ENCODE measurements around the gene ITFG1. TPM values are rescaled to one million over a fixed set of nuclear protein-coding genes. Genes with fewer than 3 reads are reported as not detected.
A peak's percentile ranks its signal among the peaks of the same experiment; 100 is the strongest.

The ITFG1 gene
- total and polyA plus RNA-seq, 2 of the 13 experiments (the other 11 are each of a cell fraction or from before 2014, with no cell fraction given): 74.5 to 150 TPM

DNA sequence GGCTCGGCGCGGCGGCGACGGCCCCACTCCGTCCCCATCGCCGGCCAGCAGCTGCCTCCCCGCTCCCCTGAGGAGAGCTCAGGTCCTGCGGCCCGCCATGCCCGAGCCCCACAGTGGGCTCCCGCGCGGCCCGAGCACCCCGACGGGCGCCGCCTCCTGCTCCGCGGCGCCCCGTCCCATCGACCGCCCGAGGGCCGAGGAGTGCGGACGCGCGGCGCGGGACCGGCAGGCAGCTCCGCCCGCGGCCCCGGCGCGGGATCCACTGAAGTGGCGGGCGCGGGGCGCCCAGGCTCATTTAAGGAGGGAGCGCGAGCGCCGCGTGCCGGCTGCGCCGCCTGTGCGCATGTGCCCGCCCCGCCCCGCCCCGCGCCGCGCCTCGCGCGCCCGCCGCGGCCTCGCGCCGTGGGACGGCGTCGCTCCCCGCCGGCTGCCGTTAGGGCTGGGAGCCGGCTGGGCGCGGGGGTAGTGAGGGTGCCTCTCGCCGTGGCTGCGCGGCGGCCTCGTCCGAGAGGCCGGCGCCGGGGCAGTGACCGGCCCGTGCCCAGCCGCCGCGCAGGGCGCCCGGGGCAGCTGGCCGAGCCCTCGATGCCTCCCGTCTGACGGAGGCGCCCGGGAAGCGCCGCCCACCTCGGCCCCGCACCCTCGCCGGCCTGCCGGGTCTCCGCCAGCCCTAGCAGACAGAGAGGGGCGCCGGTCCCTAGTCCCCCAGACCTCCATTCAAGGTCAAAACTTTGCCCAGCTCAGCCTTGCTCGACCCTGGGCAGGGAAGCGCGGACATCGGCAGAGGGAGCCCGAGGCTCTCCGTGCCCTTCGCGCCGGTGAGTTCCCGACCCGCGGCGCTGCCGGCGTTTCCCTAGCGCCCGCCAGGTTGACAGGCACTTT, 316.9 kb downstream of the ITFG1 start, which contains the start of gene NETO2 (continued):
- no peak for TF ChIP-seq BRD4 (CRISPR knock-in tag; IDR thresholded peaks at IDR 0.05)
- no peak for TF ChIP-seq PCBP2 (optimal IDR thresholded peaks at IDR 0.05; ENCODE audit: low read depth, low read length, poor library complexity, severe bottlenecking)
- no peak for TF ChIP-seq ZC3H13 (CRISPR knock-in tag; IDR thresholded peaks at IDR 0.05)
- TF ChIP-seq ZNF496 (CRISPR knock-in tag; IDR thresholded peaks at IDR 0.05; ENCODE audit: insufficient replicate concordance): no peak
- TF ChIP-seq FOXO1 (CRISPR knock-in tag; IDR thresholded peaks at IDR 0.05): no peak
- TF ChIP-seq, protein P1, sequence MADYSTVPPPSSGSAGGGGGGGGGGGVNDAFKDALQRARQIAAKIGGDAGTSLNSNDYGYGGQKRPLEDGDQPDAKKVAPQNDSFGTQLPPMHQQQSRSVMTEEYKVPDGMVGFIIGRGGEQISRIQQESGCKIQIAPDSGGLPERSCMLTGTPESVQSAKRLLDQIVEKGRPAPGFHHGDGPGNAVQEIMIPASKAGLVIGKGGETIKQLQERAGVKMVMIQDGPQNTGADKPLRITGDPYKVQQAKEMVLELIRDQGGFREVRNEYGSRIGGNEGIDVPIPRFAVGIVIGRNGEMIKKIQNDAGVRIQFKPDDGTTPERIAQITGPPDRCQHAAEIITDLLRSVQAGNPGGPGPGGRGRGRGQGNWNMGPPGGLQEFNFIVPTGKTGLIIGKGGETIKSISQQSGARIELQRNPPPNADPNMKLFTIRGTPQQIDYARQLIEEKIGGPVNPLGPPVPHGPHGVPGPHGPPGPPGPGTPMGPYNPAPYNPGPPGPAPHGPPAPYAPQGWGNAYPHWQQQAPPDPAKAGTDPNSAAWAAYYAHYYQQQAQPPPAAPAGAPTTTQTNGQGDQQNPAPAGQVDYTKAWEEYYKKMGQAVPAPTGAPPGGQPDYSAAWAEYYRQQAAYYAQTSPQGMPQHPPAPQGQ (CRISPR knock-in tag; IDR thresholded peaks at IDR 0.05; ENCODE audit: borderline replicate concordance): no peak
- no peak for TF ChIP-seq TAF1 (CRISPR knock-in tag; IDR thresholded peaks at IDR 0.05)
- TF ChIP-seq, protein P2, sequence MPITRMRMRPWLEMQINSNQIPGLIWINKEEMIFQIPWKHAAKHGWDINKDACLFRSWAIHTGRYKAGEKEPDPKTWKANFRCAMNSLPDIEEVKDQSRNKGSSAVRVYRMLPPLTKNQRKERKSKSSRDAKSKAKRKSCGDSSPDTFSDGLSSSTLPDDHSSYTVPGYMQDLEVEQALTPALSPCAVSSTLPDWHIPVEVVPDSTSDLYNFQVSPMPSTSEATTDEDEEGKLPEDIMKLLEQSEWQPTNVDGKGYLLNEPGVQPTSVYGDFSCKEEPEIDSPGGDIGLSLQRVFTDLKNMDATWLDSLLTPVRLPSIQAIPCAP (CRISPR knock-in tag; IDR thresholded peaks at IDR 0.05; ENCODE audit: low read depth): peak; percentile 58; the same call in 1 of the 2 replicates
- TF ChIP-seq ZNF354B (CRISPR knock-in tag; IDR thresholded peaks at IDR 0.05): no peak
- TF ChIP-seq, protein P3, sequence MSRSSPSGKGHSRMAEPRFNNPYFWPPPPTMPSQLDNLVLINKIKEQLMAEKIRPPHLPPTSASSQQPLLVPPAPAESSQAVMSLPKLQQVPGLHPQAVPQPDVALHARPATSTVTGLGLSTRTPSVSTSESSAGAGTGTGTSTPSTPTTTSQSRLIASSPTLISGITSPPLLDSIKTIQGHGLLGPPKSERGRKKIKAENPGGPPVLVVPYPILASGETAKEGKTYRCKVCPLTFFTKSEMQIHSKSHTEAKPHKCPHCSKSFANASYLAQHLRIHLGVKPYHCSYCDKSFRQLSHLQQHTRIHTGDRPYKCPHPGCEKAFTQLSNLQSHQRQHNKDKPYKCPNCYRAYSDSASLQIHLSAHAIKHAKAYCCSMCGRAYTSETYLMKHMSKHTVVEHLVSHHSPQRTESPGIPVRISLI (CRISPR knock-in tag; IDR thresholded peaks at IDR 0.05; ENCODE audit: borderline replicate concordance): peak; percentile 43; the same call in 1 of the 2 replicates
- TF ChIP-seq GATAD1 (CRISPR knock-in tag; IDR thresholded peaks at IDR 0.05): 0 out of 2 replicates have a peak, but pooled peaks have one; percentile 31
- TF ChIP-seq CBX5 (CRISPR knock-in tag; IDR thresholded peaks at IDR 0.05; ENCODE audit: borderline replicate concordance): no peak

Data from HepG2 (cell line).